Kidney tubule cell (primary cell): ENCODE results near the gene METTL8.
"Not testable (repeated sequence)": the region's sequence is repeated elsewhere in the genome, so short reads cannot be mapped to it uniquely, and the experiment has no call there.

Experiments used
- DNase-seq: peaks from one replicate; pipeline ENCODE4 v3.0.0-alpha.2; 2018; ENCODE audit warnings: low spot score

The METTL8 gene

GRCh38 chr2:171430516-171431410 lies 3.0 kb downstream of the METTL8 start:
- DNase-seq = no peak

GRCh38 chr2:171422710-171423495 lies 10.9 kb downstream of the METTL8 start:
- not testable (repeated sequence) for DNase-seq

- no peak for DNase-seq
Observed at GRCh38 chr2:171420728-171421563, 12.8 kb downstream of the METTL8 start.

GRCh38 chr2:171419333-171419732 lies 14.5 kb downstream of the METTL8 start:
- no peak for DNase-seq

- DNase-seq = peak; percentile 97
Observed at GRCh38 chr2:171416009-171416926, 17.5 kb downstream of the METTL8 start.

- DNase-seq = not testable (repeated sequence)
Observed at GRCh38 chr2:171414645-171415044, 19.1 kb downstream of the METTL8 start.

- DNase-seq = no peak
Observed at GRCh38 chr2:171412571-171413175, 21.1 kb downstream of the METTL8 start.

- peak; percentile 18 for DNase-seq
Observed at GRCh38 chr2:171411791-171412483, 21.9 kb downstream of the METTL8 start.

GRCh38 chr2:171411214-171411613 lies 22.6 kb downstream of the METTL8 start:
- no peak for DNase-seq

GRCh38 chr2:171410624-171411023 lies 23.2 kb downstream of the METTL8 start:
- no peak for DNase-seq

- no peak for DNase-seq
Observed at GRCh38 chr2:171410101-171410500, 23.7 kb downstream of the METTL8 start.

- DNase-seq = no peak
Observed at GRCh38 chr2:171409436-171409971, 24.3 kb downstream of the METTL8 start.

GRCh38 chr2:171407676-171408044 lies 26.1 kb downstream of the METTL8 start:
- DNase-seq = no peak

- no peak for DNase-seq
Observed at GRCh38 chr2:171407030-171407675, 26.6 kb downstream of the METTL8 start.

- no peak for DNase-seq
Observed at GRCh38 chr2:171406044-171406443, 27.7 kb downstream of the METTL8 start.

GRCh38 chr2:171405546-171405945 lies 28.2 kb downstream of the METTL8 start:
- DNase-seq = no peak

GRCh38 chr2:171404719-171405118 lies 29.1 kb downstream of the METTL8 start:
- DNase-seq = peak; percentile 38

GRCh38 chr2:171404261-171404660 lies 29.5 kb downstream of the METTL8 start:
- peak; percentile 93 for DNase-seq

- DNase-seq = peak; percentile 55
Observed at GRCh38 chr2:171402906-171403580, 30.7 kb downstream of the METTL8 start.
